Measurements from ENCODE around the gene CD247. TPM values are rescaled to one million over a fixed set of nuclear protein-coding genes. Genes with fewer than 3 reads are reported as not detected.

CD247 gene
- polyA plus RNA-seq, 2 of the 4 experiments (the other 2 are of a cell fraction) = 0.10 to 0.27 TPM

- CTCF ChIA-PET = interaction anchor here (1.0 to 1.9 kb wide), 3 partner anchors 26 to 407 kb away, joined by 3 to 9 read pairs (median 3); no protein-coding TSS in a partner anchor
- DNase-seq (ENCODE audit: low read depth in 1 of 2, low spot score in 1 of 2) (peak in 1 of 2 experiments; percentile 17), FAIRE-seq (no peak), ATAC-seq (peak in 1 of 2 experiments; percentile 88; a peak in 3 of 6 replicates)
- no peak for TF ChIP-seq SMC3 (IDR thresholded peaks at IDR 0.05)
- no peak for TF ChIP-seq CEBPB (IDR thresholded peaks at IDR 0.05)
- no peak for TF ChIP-seq RCOR1 (IDR thresholded peaks at IDR 0.05; ENCODE audit: low read depth, low read length)
- no peak for TF ChIP-seq E2F6 (IDR thresholded peaks at IDR 0.05; ENCODE audit: borderline replicate concordance, low read depth)
- TF ChIP-seq PBX3 (IDR thresholded peaks at IDR 0.05) = no peak
- peak overlapping the region; percentile 53 for H3K4me2 ChIP-seq
- H3K4me3 ChIP-seq = no peak overlapping the region
- H3K4me1 ChIP-seq = peaks cover 9% of the 10 kb centered on the region
- POLR2A ChIA-PET = no interaction called here
- no peaks in the 10 kb centered on the region for H3K9me3 ChIP-seq
- WGBS (ENCODE audit: missing lambda C conversion rate) = 63% methylated on average over 15 of the region's 15 CpGs
- 0 out of 6 replicates have a peak overlapping the region, but pooled peaks of 1 of the 2 experiments have one; percentile 2 for H3K27ac ChIP-seq
These were observed 51.1 kb downstream of the CD247 start for GRCh38 chr1:167467126-167467710.

DNA sequence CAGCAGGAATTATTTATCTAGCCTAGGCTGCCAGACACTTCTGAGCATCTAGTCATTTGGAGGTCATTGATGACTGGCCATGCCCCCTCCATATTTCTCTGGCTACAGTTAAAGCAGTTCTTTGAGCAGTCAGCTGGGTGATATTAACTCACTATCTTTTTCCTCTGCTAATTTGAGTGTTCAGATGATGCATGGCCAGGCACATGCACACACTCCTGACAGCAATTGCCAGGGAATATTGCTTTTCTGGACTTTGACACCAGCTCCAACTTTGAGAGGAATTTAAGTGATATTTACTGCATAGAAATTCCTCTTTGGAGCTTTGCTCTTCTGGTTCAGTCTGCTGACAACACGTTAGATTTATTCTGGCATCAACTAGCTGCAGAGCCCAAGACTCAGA lies 52.6 kb downstream of the CD247 start:
- WGBS (ENCODE audit: missing lambda C conversion rate) = 89% methylated on average over 1 of the region's 1 CpG
- no peak overlapping the region for H3K4me3 ChIP-seq
- ChIA-PET CTCF (interaction anchor here (1.0 to 2.4 kb wide), 3 partner anchors 23 to 222 kb away, joined by 4 to 11 read pairs (median 4); no protein-coding TSS in a partner anchor), POLR2A (interaction anchor here (0.6 to 1.8 kb wide), 2 partner anchors 11 to 245 kb away, joined by 4 to 9 read pairs; partner anchors contain the start of gene POU2F1)
- no peak for DNase-seq (ENCODE audit: low read depth in 1 of 2, low spot score in 1 of 2)
- H3K9me3 ChIP-seq = no peaks in the 10 kb centered on the region
- no peak for TF ChIP-seq ATOH8 (CRISPR knock-in tag; IDR thresholded peaks at IDR 0.05; ENCODE audit: low read depth)
- no peak for TF ChIP-seq MAFK (IDR thresholded peaks at IDR 0.05; ENCODE audit: partially characterized antibody)
- no peak for TF ChIP-seq NFE2L2 (conservative IDR thresholded peaks at IDR 0.05; ENCODE audit: low read length)
- no peak for TF ChIP-seq EHF (CRISPR knock-in tag; IDR thresholded peaks at IDR 0.05)
- TF ChIP-seq CHD4 (IDR thresholded peaks at IDR 0.05; ENCODE audit: borderline replicate concordance) = no peak
- TF ChIP-seq FOSL2 (IDR thresholded peaks at IDR 0.05) = no peak
- no peak for TF ChIP-seq FOSL2 (CRISPR knock-in tag; IDR thresholded peaks at IDR 0.05)
- no peak for TF ChIP-seq TP53 (CRISPR knock-in tag; IDR thresholded peaks at IDR 0.05)
- no peak for TF ChIP-seq KDM5A (IDR thresholded peaks at IDR 0.05)
- no peak for TF ChIP-seq NPAS2 (CRISPR knock-in tag; IDR thresholded peaks at IDR 0.05; ENCODE audit: borderline replicate concordance)
- TF ChIP-seq BCL3 (IDR thresholded peaks at IDR 0.05) = no peak
- peaks cover 9% of the 10 kb centered on the region for H3K4me1 ChIP-seq
- no peak for FAIRE-seq
- no peak overlapping the region for H3K4me2 ChIP-seq
- no peak for ATAC-seq
- H3K27ac ChIP-seq = no peak overlapping the region

DNA sequence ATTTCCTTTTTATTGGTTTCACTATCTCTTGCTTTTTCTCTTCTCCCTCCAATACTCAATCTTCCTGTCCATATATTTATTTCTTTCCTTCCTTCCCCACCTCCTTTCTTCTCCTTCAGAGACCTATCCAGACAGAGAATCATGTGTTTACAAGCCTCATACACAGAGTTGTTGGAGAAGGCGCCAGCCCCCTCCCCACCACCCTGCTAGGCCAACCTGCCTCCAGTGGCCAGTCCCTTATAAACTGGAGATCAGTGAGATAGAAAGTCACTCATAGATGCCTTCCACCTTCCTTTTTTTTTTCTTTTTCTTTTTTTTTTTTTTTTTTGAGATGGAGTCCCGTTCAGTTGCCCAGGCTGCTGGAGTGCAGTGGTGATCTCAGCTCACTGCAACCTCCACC lies 53.3 kb downstream of the CD247 start:
- 86% methylated on average over 2 of the region's 2 CpGs for WGBS (ENCODE audit: missing lambda C conversion rate)
- TF ChIP-seq RFX5 (IDR thresholded peaks at IDR 0.05) (no peak), ATOH8 (CRISPR knock-in tag; IDR thresholded peaks at IDR 0.05; ENCODE audit: low read depth) (no peak), RCOR1 (IDR thresholded peaks at IDR 0.05; ENCODE audit: low read depth, low read length) (no peak), NPAS2 (CRISPR knock-in tag; IDR thresholded peaks at IDR 0.05; ENCODE audit: borderline replicate concordance) (no peak), MAZ (IDR thresholded peaks at IDR 0.05; ENCODE audit: borderline replicate concordance, low read depth, low read length) (no peak), ZC3H11A (IDR thresholded peaks at IDR 0.05) (no peak), KDM1A (IDR thresholded peaks at IDR 0.05; ENCODE audit: low read depth) (no peak), BHLHE40 (IDR thresholded peaks at IDR 0.05; ENCODE audit: low read depth, low read length) (no peak), HEYL (CRISPR knock-in tag; IDR thresholded peaks at IDR 0.05) (no peak), CBX2 (IDR thresholded peaks at IDR 0.05; ENCODE audit: borderline replicate concordance, low read depth) (no peak), POLR2AphosphoS2 (conservative IDR thresholded peaks at IDR 0.05; ENCODE audit: low read length) (no peak), JUN (IDR thresholded peaks at IDR 0.05) (no peak), E2F6 (IDR thresholded peaks at IDR 0.05; ENCODE audit: borderline replicate concordance, low read depth) (no peak)
- TF ChIP-seq, protein P1, sequence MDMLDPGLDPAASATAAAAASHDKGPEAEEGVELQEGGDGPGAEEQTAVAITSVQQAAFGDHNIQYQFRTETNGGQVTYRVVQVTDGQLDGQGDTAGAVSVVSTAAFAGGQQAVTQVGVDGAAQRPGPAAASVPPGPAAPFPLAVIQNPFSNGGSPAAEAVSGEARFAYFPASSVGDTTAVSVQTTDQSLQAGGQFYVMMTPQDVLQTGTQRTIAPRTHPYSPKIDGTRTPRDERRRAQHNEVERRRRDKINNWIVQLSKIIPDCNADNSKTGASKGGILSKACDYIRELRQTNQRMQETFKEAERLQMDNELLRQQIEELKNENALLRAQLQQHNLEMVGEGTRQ (IDR thresholded peaks at IDR 0.05) = no peak
- DNase-seq (ENCODE audit: low read depth in 1 of 2, low spot score in 1 of 2) (no peak), FAIRE-seq (no peak), ATAC-seq (no peak)
- peaks cover 9% of the 10 kb centered on the region for H3K4me1 ChIP-seq
- H3K27ac ChIP-seq = no peak overlapping the region
- H3K4me3 ChIP-seq = no peak overlapping the region
- ChIA-PET CTCF (interaction anchor here (1.2 to 2.4 kb wide), 2 partner anchors 23 to 69 kb away, joined by 4 to 11 read pairs; no protein-coding TSS in a partner anchor), POLR2A (interaction anchor here (1.8 kb wide), 1 partner anchor 10 kb away, joined by 9 read pairs; no protein-coding TSS in a partner anchor)
- H3K9me3 ChIP-seq = no peaks in the 10 kb centered on the region
- H3K4me2 ChIP-seq = no peak overlapping the region
